HG03039 (cell line): ENCODE measurements around the gene ATP13A2.

ENCODE experiments used
- ATAC-seq: cut with Tn5 transposase; IDR thresholded peaks from one replicate; pipeline ENCODE4 v1.9.1; 2021; ENCODE audit warnings: mild to moderate bottlenecking, moderate library complexity; ENCODE audit not compliant: unreplicated experiment

Gene ATP13A2

GRCh38 chr1:17004466-17005364 is 7.0 kb downstream of the ATP13A2 start:
- ATAC-seq, result no peak

GRCh38 chr1:17002524-17002902 is 9.2 kb downstream of the ATP13A2 start:
- ATAC-seq, result no peak

DNA sequence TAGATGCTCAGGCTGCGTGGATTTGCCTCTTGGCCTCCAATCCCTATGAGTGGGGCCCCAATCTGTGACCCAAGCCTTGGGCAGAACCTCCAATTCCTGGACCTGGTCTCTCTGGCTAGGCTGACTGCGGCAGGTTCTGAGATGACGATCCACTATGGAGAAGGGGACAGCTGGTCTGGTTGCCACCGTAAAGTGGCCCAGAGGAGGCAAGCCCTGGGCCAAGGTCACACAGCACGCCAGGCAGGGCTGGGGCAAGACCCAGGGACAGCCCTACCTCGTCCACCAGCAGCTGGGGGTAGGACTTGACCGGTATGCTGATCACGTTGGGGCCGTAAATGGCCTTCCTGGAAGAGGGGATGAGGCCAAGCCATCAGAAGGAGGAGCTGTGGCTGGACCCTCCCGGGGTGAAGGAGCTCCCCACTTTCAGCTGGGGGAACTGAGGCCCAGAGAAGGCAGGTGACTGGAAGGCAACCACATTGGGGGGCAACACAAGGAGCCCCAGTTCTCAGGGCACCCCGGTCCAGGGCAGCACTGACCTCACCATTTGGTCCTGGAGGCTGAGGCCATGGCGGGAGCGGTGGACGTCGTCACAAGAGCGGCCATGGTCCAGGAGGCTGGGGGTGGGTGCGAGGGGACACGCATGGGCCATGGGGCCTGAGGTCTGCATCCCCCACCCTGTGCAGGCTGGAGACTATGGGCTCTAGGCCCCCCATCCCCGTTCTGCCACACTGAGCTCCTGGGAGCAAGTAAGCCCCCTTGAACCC is 9.8 kb downstream of the ATP13A2 start:
- ATAC-seq, result no peak

DNA sequence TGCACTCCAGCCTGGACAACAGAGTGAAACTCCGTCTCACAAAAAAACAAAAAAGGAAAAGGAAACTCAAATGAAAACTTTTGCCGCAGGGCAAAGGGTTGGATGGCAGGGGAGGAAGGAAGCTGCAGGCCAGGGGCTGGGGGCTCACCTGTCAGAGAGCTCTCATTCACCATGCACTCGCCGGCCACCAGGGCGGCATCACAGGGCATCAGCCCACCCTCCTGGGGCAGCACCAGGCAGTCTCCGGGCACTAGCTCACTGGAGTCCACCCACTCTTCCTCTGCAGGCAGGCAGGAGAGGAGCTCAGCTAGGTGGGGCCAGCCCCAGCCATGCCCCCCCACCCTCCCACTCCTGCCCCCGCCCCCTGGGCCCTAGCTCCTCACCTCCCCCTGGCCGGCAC is 11.9 kb downstream of the ATP13A2 start:
- ATAC-seq, result no peak

DNA sequence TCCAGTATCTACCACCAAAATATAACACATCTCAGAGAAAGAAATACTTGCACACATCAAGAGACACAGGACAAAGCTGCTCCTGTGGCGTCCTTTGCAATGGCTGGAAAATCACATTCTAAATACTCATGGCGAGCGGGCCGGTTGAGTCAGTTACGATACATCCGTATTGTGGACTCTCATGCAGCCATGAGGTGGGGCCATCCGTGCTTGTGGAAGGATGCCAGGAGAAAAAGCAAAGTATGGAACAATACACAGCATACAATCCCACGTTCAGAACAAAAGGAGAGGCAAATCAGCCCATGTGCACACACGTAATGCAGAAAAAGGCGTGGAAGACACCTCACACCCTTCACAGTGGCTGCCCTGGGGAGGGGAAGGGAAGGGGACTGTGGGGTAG is 13.1 kb downstream of the ATP13A2 start:
- ATAC-seq, result no peak

- no peak for ATAC-seq
These were observed 14.9 kb downstream of the ATP13A2 start for GRCh38 chr1:16996845-16997244.

- ATAC-seq, result no peak
These were observed 18.1 kb downstream of the ATP13A2 start for GRCh38 chr1:16993521-16994038.

DNA sequence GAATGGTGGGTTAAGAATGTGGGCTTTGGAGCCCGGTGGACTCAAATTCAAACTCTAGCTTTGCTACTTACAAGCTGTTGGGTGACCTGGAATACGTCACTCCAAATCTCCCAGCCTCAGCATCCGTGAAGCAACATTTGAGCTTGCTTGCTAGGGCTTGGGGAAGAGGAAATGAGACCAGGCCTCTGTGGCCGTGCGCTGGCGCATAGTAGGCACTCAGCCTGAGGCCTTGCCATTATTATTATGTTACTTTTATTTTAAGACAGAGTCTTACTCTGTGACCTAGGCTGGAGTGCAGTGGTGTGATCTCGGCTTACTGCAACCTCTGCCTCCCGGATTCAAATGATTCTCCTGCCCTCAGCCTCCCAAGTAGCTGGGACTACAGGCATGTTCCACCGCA is 19.1 kb downstream of the ATP13A2 start:
- ATAC-seq, result no peak

GRCh38 chr1:16992102-16992501 is 19.6 kb downstream of the ATP13A2 start:
- ATAC-seq, result no peak

DNA sequence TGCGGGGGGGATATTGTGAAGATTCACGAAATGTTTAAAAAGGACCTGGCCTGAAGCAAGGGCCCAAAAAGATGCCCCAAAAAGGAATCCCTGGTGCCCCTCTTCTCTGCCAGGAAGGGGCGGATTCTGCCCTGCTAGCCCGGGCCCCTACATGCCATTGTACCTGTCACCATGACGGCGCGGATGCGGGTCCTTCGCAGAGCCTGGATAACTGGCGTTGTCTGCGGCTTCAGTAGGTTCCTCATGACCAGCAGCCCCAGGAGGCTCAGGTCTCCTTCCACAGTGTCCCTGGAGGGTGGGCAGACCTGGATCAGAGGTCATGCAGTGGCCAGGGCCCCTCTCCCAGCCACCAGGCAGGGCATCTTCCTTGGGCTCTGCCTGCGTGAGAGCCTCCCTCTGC is 20.2 kb downstream of the ATP13A2 start:
- no peak for ATAC-seq

DNA sequence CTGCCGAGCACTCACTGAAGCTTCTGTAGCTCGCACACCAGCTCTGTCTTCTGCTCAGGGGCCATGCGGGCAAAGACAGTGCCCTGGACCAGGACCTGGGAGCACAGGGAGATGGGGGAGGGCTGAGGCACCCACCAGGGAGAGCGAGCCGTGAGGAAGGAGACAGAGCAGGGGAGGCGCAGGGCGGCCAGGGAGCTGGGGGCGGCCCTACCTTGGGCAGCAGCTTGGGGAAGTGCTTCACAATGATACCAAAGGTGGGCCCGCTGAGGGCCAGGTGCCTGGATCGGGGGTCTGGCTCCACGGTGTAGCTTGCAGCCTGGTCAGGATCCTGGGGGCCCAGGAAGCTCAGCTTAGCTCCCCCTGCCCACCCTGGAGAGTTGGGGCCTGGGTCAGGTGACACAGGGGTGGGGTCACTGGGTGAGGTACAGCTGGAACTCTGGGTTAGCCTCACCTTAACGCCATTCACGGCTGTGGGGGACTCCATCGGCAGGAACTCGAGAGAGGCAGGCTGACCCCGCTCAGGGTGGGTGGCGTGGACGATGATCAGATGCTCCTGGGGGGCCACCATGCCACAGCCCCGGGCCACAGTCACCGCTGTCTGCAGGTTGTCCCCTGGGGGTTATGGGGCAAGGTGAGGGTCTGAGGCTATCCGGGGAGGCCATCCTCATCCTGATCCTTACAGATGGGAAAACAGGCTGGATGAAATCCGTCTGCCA is 21.9 kb downstream of the ATP13A2 start:
- no peak for ATAC-seq

- ATAC-seq, result no peak
These were observed 23.5 kb downstream of the ATP13A2 start for GRCh38 chr1:16988210-16988609.

GRCh38 chr1:16986962-16987361 is 24.8 kb downstream of the ATP13A2 start:
- ATAC-seq, result no peak

DNA sequence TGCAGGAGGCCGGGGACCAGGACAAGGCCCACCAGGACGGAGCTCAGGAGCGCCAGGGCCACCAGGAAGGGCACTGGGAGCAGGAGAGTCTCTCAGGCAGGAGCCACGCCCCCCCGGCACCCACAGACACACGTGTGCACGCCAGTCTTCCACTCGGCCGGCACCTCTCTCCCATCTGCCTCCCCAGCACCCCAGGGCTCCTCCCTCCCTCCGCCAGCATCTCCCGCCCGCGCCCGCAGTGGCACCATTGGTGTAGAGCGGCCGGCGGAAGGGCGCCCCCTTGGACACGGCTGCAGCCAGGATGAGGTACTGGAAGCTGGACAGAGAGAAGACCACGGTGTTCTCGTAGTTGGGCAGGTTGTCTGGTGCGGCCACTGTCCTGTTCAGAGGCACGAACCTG is 25.2 kb downstream of the ATP13A2 start:
- ATAC-seq, result no peak

GRCh38 chr1:16986113-16986512 is 25.6 kb downstream of the ATP13A2 start:
- no peak for ATAC-seq

DNA sequence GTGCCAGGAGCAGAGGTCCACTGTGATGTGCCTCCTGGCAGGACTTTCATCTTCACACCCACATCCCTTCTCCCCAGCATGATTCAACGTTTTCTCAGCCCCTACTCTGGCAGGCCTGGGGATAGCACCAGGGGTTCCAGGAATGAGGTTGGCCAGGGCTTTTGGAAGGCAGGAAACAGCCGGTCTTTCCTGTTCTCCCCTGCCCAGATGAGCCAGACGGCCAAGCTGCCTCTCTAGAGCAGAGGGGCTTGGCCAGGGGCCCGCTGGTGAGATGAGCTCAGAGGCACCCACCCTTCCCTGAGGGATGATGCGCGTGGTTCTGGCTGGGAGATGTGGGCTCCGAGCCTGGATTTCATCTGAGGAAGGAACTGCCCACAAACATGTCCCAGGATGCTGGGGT is 27.0 kb downstream of the ATP13A2 start:
- no peak for ATAC-seq

DNA sequence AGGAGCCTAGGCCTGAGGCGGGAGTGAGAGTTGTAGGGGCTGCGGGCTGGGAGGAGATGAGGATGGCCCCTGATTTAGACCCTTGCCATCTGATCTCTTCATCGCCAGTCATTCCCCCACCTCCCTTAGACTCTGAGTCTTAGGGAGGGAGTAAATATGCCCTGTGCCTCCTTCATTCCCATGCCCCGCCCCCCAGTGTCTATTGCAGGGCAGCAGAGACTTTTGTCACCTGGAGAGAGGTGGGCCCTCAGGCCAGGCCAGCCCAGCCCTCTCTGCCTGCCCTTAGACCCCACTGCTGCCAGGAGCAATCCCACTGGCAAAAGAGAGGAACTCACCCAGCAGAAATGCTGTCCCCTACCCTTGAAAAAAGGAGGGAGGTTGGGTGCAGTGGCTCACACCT is 28.1 kb downstream of the ATP13A2 start:
- ATAC-seq, result no peak

DNA sequence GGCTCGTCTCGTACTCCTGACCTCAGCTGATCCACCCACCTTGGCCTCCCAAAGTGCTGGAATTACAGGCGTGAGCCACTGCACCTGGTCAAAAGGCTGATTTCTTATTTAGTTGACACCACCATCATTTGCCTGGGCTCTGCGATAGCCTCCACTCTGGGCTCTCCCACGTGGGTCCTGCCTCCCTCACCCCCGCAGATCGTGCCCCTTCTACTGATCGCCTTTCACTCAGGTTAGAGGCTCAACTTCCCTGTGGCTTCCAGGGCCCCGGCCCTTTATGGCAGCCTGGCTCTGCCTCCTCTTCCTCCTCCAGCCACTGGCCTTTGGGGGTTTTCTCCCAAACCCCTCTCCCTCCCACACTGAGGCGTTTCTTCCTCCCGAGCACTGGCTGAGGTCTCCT is 28.8 kb downstream of the ATP13A2 start:
- no peak for ATAC-seq

DNA sequence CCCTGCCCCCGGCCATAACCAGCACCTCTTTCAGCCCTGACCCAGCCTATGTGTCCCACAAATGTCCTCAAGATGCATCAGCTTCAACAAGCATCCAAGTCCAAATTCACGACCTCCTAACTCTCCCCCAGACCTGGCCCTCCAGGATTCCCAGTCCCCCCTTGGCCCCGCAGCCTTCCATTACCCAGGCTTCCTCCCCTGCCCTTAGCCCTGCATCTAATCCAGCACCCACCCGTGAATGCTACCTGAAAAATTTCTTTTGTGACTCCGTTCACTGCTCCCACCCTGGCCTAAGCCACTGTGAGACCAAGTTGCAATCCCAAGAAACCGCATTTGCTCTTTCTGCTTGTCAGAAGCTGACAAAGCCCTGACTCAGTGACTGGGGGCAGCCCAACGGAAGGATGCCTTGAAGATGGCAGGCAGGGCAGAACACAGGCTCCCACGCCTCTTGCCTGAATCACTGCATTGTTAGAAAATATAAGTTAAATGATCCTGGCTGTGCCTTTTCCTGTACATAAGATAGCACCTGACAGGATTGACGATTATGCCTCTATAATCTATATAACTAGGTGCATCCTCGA is 30.4 kb downstream of the ATP13A2 start:
- no peak for ATAC-seq

- ATAC-seq, result no peak
These were observed 31.1 kb downstream of the ATP13A2 start, which contains the start of gene MFAP2 for GRCh38 chr1:16980473-16981268. Gene MFAP2 (minus strand): TSS chr1:16980620. CDS start chr1:16978273, 2,347 bp downstream.
